ENCODE results near the gene ELN.

- TF ChIP-seq POLR2A (IDR thresholded peaks at IDR 0.05) = no peak
- no peak for TF ChIP-seq CTCF (IDR thresholded peaks at IDR 0.05)
These were observed 16.7 kb downstream of the ELN start for GRCh38 chr7:74044366-74045350.
